GM21825 (cell line): ENCODE results near the gene MYNN.
"Not testable (repeated sequence)": the region's sequence is repeated elsewhere in the genome, so short reads cannot be mapped to it uniquely, and the experiment has no call there.

ENCODE experiments used
- ATAC-seq: cut with Tn5 transposase; IDR thresholded peaks from one replicate; pipeline ENCODE4 v1.9.1; 2021; ENCODE audit warnings: mild to moderate bottlenecking, moderate library complexity; ENCODE audit not compliant: unreplicated experiment

Gene MYNN

DNA sequence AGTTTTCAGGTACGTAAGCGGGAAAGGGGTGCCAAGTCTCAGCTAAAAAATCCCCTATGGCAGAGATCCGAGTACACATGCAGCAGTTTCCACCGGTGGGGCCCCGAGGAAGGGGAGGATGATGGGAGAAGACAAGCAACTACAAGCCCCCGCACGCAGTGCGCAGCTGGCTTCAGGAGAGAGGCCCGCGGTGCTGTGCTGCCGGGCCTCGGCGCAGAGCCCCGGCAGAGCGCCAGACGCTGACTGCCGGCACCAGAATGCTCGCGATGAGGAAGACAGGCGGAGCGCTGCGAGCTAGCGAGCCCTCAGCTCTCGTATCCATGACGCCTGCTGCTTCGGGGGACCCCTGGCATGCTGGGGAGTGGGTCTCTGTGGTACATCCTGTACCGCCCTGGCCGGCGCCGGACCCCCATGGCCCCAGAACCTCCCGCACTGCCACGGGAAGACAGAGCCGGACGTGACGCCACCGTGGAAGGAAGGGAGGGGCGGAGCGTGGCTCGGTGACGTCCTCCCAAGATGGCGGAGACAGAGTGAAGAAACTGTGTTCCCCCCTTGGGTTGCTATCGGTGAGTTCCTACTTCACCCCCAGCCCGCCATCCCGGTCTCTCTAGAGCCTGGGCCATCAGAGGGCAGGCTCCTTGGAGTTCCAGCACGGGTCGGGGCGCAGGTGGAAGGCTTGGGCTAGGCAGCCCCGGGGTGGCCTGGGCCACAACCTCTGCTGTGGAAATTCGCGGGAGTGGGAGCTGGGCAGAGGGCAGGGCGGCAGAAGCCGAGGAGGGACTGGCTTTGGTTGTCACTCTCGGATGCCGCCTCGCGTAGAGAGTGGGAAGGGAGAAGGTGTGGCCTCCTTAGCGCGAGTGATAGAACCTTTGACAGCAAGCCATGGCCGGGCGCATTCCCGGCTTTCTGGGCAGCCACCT lies at the start of gene MYNN:
MYNN (plus strand) TSS at position 500 of the 920 bp plus-strand sequence. CDS start 900 bp downstream, outside the sequence.
- ATAC-seq, result peak; percentile 84

DNA sequence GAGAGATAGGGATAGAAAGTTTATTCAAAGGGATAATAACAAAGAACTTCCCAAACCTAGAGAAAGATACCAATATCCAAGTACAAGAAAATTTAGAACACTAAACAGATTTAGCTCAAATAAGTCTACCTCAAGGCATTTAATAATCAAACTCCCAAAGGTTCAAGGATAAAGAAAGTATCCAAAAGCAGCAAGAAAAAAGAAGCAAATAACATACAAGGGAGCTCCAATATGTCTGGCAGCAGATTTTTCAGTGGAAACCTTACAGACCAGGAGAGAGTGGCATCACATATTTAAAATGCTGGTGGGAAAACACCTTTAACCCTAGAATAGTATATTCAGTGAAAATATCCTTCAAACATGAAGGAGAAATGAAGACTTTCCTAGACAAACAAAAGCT lies 41.3 kb upstream of the MYNN start:
- ATAC-seq, result not testable (repeated sequence)

DNA sequence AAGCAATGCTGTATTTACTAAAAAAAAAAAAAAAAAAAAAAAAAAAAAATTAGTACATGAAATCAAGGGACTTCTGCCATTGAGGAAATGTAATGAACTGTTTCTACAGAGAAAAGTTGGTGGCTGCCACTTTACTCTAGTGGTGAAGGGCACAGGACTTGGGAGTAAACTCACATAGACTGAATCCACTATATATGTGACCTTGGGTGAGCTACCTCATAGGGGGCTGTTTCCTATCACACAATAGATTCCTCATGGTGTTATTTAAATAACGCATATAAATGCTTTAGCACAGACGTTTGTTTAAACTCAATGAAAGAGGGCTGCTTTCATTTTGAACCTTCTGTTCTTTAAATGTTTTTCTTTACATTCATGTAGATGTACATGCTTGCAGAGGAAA lies 34.1 kb upstream of the MYNN start:
- no peak for ATAC-seq

DNA sequence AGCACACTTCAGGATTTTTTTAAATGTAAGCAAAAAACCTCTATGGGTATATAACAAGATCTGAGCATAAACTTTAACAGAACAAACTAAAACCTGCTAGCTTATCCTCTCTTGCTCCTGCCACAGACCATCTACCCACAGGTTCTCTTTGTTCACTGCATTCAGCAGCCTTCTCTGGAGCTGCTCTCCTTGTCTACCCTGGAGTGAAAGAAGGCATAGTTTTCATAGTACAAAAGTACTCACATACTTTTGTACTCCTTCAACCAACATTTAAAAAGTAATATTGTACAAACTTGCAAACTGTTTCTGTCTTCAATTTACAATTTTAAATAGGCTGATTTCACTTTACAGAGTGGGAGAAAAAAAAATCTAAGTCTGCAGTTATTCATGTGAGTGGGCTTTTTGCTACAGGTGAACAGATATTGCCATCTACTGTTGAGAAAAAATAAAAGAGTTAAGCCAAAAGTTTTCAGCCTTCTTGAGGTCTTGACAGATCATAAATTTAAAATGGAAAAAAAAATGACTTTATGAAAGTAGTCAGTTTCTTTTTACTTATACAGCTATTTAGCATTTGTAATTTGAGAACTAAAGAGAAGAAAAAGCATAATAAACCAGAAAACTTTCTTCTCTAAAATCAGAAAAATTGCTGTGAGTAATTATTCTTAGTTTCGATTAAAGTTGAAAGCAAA lies 28.7 kb upstream of the MYNN start:
- ATAC-seq, result no peak

GRCh38 chr3:169746924-169747323 lies 26.3 kb upstream of the MYNN start:
- ATAC-seq, result no peak

DNA sequence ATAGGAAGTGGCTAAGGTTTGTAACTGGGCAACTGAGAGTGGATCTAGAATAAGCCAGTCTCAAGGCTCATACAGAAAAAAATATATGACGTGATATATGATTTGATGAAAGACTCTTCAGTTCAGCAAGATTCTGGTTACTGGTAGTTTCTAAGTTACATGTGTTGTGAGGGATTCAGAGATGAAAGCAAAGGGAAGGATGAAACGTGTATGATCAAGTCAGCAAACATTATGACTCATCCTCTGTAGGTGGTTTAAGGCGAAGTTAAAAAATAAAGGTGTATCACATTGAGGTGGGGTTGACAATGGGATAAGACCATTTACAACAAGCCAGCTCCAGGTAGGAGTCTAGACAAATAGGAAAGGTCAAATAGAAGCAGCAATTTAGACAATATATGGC lies 24.5 kb upstream of the MYNN start:
- no peak for ATAC-seq

- ATAC-seq, result no peak
Measured at GRCh38 chr3:169750665-169751064, 22.5 kb upstream of the MYNN start.

DNA sequence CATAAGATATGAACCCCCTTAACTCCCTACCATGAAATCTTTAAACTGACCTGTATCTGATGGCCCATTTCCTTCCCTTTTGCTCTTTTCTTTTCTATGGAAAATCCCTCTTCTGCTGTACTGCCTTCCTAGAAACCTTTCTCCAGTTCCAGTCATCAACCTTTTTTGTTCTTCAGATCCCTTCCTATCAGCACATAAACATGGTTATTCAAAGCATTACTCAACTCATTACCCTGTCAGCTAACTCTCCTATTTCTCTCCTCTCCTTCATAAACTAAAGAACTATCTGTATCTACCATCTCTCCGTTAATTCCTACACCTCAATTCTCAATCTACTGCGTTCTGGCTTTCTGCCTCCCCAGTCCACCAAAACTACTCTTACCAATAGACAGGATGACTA lies 21.3 kb upstream of the MYNN start:
- ATAC-seq, result no peak

DNA sequence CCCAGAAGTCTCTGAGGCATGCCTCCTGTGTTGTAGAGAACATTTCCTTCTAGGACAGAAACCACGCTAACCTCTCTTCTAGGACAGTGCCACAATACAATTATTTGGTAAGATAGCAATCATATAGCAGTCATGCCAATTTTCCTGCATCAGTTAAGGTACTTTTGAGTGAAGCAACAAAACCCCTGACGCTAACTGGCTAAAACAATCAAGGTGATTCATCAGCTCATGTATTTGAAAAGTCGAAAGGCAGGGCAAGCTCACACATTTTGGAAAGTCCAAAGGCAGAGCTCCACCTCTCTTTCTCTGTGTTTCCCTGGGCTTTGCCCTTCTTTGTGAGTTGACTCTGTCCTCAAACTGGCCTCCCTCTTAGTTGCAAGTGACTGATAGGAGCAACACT lies 18.5 kb upstream of the MYNN start:
- ATAC-seq, result no peak

DNA sequence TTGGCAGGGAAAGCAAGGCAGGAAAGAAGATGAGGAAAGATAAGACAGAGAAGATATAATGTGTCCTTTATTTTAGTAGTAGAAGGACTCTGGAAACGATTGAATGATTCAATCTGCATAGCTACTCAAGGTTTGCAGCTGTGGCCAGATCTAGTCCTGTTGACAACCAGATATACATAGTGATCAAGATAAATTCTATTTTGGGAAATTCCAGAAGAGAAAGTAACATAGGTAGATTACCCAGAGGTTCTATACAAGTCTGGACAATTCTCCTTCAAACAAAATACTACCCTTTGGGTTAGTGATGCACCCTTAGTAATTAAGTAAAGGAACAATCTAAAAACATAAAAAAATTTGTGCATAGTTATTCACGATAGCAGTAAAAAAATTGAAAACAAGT lies 17.7 kb upstream of the MYNN start:
- ATAC-seq, result no peak

DNA sequence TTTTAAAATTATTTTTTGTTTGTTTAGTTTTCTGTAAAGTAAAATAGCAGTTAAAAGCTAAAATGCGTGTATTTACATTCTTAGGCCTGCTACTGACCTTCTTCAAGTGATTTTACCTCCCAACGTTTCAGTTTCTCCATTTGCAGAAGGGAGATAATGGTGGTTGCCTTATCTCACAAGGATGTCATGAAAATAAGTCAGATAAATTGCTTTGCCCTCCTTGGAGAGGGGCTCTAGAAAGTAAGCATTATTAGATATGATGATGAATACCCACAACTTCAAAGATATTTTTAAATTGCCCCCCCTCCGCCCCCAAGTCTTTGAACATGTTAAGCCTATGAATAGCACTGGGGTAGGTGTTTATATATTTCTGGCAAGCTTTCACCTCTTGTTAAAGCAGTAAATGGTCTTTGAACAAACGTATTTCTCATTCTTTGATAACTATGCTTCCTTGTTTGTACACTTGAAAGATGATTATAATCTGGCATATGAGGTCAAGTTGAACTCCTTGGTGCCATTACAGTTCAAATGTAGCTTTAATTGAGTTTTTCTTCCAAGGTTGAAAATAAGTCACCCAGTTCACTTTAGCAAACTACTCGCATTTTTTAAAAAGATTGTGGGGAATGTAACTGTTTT lies 14.7 kb upstream of the MYNN start:
- ATAC-seq, result no peak

- peak; percentile 66 for ATAC-seq
Measured at GRCh38 chr3:169759256-169759655, 13.9 kb upstream of the MYNN start.

- no peak for ATAC-seq
Measured at GRCh38 chr3:169760479-169760878, 12.7 kb upstream of the MYNN start.

DNA sequence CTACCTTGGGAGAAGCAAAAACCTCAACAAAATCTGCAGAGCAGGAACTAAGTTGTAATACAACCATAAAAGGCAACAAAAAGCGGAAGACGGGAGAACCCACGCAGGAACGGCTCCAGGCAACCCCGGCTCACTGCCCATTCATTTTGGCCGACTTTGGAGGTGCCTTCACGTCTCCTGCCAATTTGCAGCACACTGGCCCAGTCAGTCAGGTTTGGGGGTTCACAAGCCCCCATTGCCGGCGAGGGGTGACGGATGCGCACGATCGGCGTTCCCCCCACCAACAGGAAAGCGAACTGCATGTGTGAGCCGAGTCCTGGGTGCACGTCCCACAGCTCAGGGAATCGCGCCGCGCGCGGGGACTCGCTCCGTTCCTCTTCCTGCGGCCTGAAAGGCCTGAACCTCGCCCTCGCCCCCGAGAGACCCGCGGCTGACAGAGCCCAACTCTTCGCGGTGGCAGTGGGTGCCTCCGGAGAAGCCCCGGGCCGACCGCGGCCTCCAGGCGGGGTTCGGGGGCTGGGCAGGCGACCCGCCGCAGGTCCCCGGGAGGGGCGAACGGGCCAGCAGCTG lies 8.8 kb upstream of the MYNN start:
- peak; percentile 29 for ATAC-seq

DNA sequence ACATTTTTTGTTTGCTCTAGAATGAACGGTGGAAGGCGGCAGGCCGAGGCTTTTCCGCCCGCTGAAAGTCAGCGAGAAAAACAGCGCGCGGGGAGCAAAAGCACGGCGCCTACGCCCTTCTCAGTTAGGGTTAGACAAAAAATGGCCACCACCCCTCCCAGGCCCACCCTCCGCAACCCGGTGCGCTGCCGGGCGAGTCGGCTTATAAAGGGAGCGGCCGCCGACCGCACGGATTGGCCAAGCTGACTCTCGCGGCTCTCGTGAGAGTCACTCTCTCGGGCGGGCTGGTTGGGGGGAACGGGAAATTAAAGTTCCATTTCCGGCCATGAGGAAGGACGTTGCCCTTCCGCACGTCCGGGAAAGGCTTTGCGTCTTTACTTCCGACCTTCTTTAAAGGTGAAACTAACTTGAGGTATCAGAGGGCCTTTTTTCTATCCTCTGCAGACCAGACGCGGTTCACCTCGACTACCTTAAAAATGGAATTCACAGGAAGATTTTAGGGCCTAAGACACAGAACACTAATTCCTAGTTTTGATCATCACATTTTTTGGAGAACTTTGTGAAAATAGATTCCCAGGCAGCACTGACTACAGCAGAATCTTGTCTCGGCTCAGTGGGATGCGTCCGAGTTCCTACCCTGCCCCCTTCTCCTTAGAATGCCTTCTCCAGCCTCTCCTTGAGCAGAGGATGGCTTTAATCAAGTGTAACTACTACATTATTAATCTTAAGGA lies 8.1 kb upstream of the MYNN start, which contains the start of gene TERC:
TERC (minus strand) TSS at position 179 of the 731 bp plus-strand sequence.
- peak; percentile 78 for ATAC-seq

DNA sequence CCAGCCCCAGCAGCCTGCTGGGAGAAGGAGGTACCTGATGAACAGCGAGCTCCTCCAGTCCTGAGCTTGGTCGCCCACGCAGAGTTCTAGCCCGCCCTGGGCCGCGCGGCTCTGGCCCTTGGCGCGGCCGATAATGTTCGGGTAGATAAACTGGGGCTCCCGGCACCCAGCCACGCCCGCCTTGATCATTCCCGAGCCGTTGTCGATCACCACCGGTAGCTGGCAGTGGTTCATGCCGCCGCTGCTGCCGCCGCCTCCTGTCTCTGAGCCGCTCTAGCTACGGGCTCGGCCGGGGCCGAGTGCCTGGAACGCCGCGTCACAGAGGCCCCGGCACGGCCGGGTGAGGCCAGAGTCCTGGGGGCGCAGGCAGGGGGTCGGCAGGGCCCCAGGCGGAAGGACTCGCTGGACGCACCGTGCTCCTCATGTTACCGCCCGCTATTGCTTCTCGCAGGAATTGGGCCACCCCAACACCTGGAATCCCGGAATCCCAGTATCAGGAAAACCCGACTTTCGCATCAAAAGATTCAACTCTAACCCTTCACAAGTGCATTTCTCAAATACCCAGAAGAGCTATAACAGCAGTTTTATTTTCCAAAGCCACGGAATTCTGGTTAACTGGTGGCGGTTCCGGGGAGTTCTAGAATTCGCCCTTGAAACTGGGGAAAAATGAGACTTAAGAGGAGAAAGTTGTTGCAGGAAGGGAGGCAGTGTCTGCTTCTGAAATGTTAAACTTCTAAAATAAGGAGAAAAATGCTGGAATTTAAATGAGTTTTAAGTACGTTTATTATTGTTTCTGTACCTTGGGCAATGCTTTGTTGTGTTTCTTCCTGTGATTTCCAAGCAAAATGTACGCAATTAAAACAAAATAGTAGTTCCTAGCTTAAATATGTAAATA lies 3.7 kb upstream of the MYNN start, which contains the start of gene ACTRT3:
ACTRT3 (minus strand) TSS at position 275 of the 895 bp plus-strand sequence; CDS start at position 234, 41 bp downstream.
- peak; percentile 31 for ATAC-seq

DNA sequence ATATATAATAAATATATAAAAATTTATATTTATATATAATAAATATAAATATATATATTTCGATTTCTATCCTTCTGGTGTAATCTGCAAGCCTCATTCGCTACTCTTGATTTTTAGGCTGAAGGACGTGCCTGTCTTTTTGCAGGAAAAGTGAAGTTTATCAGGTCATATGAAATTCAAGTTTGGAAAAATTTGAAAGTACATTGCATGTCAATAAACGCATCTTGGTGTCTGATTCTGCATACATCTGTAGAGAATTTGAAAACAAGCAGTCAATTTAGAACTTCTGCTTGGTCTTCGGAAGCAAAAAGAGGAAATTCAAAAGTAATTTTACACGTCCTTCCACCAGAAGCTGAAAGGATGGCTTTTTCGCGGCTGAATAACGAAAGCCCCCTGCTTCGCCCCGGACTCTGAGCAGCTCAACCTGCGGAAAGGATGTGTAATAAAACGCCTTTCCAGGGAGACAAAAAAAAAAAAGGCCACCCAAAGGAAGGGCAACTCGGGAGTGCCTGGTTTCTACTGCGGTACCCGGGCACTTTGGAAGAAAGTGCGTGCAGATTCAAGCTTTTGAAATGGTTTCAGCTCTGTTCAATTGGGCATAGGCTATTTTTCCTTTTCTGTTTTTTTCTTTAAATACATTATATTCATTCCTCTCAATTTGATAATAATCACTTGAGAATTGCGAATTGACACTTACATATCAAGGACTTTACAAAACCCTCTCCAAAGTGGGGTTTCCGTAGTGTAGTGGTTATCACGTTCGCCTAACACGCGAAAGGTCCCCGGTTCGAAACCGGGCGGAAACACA lies 1.5 kb upstream of the MYNN start:
- ATAC-seq, result no peak

- ATAC-seq, result peak; percentile 24
Measured at GRCh38 chr3:169772305-169772896, 795 bp upstream of the MYNN start.
